ENCODE results near the gene LRRC8D.

DNA sequence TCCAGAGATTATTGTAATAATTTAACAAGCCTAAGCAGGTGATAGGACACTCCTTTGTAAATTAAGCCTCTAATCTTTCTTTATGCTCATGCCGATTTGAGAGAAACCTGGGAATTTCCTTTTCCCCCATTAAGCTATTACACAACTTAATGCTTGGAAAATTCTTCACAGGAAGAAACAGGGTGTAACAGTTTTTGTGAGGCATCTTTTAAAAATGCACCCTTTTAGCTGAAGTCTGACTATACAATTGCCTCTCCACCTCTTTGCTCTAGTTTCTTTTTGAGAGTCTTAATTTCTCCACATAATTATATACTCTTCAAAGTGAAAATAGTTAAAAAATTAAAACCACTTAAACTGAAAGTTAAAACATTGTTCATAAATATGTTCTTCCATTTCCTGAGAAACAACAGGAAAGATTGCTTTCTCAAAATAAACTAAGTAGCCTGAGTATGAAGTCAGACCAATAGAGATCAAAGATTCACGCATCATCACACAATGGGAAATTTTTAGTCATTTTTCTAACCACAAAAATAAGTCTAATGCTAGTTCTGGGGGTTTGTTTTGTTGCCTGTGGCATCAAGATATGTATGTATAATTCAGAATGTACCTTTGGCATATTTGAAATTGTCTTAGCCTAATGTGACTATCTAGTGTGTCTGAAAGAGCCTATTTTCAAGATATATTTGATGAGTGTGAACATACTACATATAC is 34.7 kb downstream of the LRRC8D start:
- TF ChIP-seq POLR2A (IDR thresholded peaks at IDR 0.05) = no peak
- TF ChIP-seq, protein P1, sequence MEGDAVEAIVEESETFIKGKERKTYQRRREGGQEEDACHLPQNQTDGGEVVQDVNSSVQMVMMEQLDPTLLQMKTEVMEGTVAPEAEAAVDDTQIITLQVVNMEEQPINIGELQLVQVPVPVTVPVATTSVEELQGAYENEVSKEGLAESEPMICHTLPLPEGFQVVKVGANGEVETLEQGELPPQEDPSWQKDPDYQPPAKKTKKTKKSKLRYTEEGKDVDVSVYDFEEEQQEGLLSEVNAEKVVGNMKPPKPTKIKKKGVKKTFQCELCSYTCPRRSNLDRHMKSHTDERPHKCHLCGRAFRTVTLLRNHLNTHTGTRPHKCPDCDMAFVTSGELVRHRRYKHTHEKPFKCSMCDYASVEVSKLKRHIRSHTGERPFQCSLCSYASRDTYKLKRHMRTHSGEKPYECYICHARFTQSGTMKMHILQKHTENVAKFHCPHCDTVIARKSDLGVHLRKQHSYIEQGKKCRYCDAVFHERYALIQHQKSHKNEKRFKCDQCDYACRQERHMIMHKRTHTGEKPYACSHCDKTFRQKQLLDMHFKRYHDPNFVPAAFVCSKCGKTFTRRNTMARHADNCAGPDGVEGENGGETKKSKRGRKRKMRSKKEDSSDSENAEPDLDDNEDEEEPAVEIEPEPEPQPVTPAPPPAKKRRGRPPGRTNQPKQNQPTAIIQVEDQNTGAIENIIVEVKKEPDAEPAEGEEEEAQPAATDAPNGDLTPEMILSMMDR (IDR thresholded peaks at IDR 0.05) = no peak

Measured in heart left ventricle (tissue), 13 donors.